ENCODE data around the gene UCN.
"Not testable (repeated sequence)": the region's sequence is repeated elsewhere in the genome, so short reads cannot be mapped to it uniquely, and the experiment has no call there.

The UCN gene

GRCh38 chr2:27313882-27314645 is 5.8 kb upstream of the UCN start:
- no peak for DNase-seq

GRCh38 chr2:27312152-27312551 is 3.9 kb upstream of the UCN start:
- no peak for DNase-seq

GRCh38 chr2:27309651-27310050 is 1.4 kb upstream of the UCN start:
- DNase-seq, result no peak

- no peak for DNase-seq
Measured at GRCh38 chr2:27307545-27308358, 493 bp downstream of the UCN start.

GRCh38 chr2:27307287-27307544 is 1.0 kb downstream of the UCN start:
- DNase-seq, result no peak

GRCh38 chr2:27306573-27307286 is 1.5 kb downstream of the UCN start:
- peak in 1 of 2 donors; percentile 27 for DNase-seq

- no peak for DNase-seq
Measured at GRCh38 chr2:27306136-27306535, 2.1 kb downstream of the UCN start.

GRCh38 chr2:27305516-27305915 is 2.7 kb downstream of the UCN start:
- no peak for DNase-seq

- no peak for DNase-seq
Measured at GRCh38 chr2:27304488-27305240, 3.6 kb downstream of the UCN start.

GRCh38 chr2:27303093-27304025 is 4.9 kb downstream of the UCN start:
- peak; percentile 33 for DNase-seq

GRCh38 chr2:27300606-27301005 is 7.6 kb downstream of the UCN start:
- DNase-seq, result not testable (repeated sequence)

GRCh38 chr2:27298391-27299080 is 9.7 kb downstream of the UCN start:
- DNase-seq, result no peak

GRCh38 chr2:27297195-27297594 is 11.1 kb downstream of the UCN start:
- no peak for DNase-seq

- no peak for DNase-seq
Measured at GRCh38 chr2:27296481-27296880, 11.8 kb downstream of the UCN start.

- DNase-seq, result no peak
Measured at GRCh38 chr2:27294928-27295327, 13.3 kb downstream of the UCN start.

- no peak for DNase-seq
Measured at GRCh38 chr2:27291865-27292264, 16.4 kb downstream of the UCN start.

GRCh38 chr2:27290549-27290948 is 17.7 kb downstream of the UCN start:
- no peak for DNase-seq

- DNase-seq, result no peak
Measured at GRCh38 chr2:27288610-27289009, 19.6 kb downstream of the UCN start.

- DNase-seq, result no peak
Measured at GRCh38 chr2:27285481-27285880, 22.8 kb downstream of the UCN start.

GRCh38 chr2:27284996-27285395 is 23.2 kb downstream of the UCN start:
- no peak for DNase-seq

GRCh38 chr2:27282892-27283291 is 25.4 kb downstream of the UCN start:
- DNase-seq, result no peak
